ENCODE results near the gene ZIC2.

The ZIC2 gene

GRCh38 chr13:99966064-99966805, 15.3 kb upstream of the ZIC2 start:
- no peak for DNase-seq (ENCODE audit: low read depth)
- no peak overlapping the region for H3K4me3 ChIP-seq (replicated peaks; ENCODE audit: low read depth, low read length)
- no peak for TF ChIP-seq CTCF (IDR thresholded peaks at IDR 0.05; ENCODE audit: low read length, missing control alignments)

- no peak overlapping the region for H3K4me3 ChIP-seq (replicated peaks; ENCODE audit: low read depth, low read length)
- DNase-seq (ENCODE audit: low read depth) = no peak
- no peak for TF ChIP-seq CTCF (IDR thresholded peaks at IDR 0.05; ENCODE audit: low read length, missing control alignments)
Measured at GRCh38 chr13:99967498-99967868, 14.1 kb upstream of the ZIC2 start.

GRCh38 chr13:99967869-99968520, 13.6 kb upstream of the ZIC2 start:
- no peak for TF ChIP-seq CTCF (IDR thresholded peaks at IDR 0.05; ENCODE audit: low read length, missing control alignments)
- DNase-seq (ENCODE audit: low read depth) = no peak
- H3K4me3 ChIP-seq (replicated peaks; ENCODE audit: low read depth, low read length) = no peak overlapping the region

GRCh38 chr13:99968521-99969452, 12.8 kb upstream of the ZIC2 start:
- TF ChIP-seq CTCF (IDR thresholded peaks at IDR 0.05; ENCODE audit: low read length, missing control alignments) = no peak
- no peak overlapping the region for H3K4me3 ChIP-seq (replicated peaks; ENCODE audit: low read depth, low read length)
- DNase-seq (ENCODE audit: low read depth) = no peak

GRCh38 chr13:99969453-99969918, 12.1 kb upstream of the ZIC2 start:
- DNase-seq (ENCODE audit: low read depth) = no peak
- H3K4me3 ChIP-seq (replicated peaks; ENCODE audit: low read depth, low read length) = no peak overlapping the region

More at GRCh38 chr13:99969453-99969918, 12.1 kb upstream of the ZIC2 start:
- TF ChIP-seq CTCF (IDR thresholded peaks at IDR 0.05; ENCODE audit: low read length, missing control alignments) = no peak
